Mesenchymal stem cell (in vitro differentiated cells and primary cell): ENCODE measurements around the gene PARN.

Experiments
- DNase-seq: peaks from one replicate; pipeline ENCODE4 v3.0.0-alpha.2; 2013
- H2AFZ ChIP-seq: one replicate; pipeline ENCODE4 v1.6.1; 2013; ENCODE audit warnings: low read depth, mild to moderate bottlenecking, control low read depth, inconsistent platforms, low read length, moderate library complexity
- H2AK5ac ChIP-seq: 2 replicates; pipeline ENCODE4 v1.6.1; 2013; ENCODE audit warnings: low read length, moderate library complexity, mild to moderate bottlenecking, inconsistent platforms; ENCODE audit not compliant: severe bottlenecking
- H2BK120ac ChIP-seq: one replicate; pipeline ENCODE4 v1.6.1; 2013; ENCODE audit warnings: low read depth, mild to moderate bottlenecking, inconsistent platforms, low read length, moderate library complexity
- H2BK12ac ChIP-seq, 2 experiments: one replicate each; pipeline ENCODE4 v1.6.1; 2013; ENCODE audit warnings: inconsistent platforms in 2 of 2, low read length in 2 of 2, mild to moderate bottlenecking in 2 of 2, moderate library complexity in 2 of 2, control low read depth in 1 of 2
- H2BK15ac ChIP-seq: one replicate; pipeline ENCODE4 v1.6.1; 2013; ENCODE audit warnings: mild to moderate bottlenecking, low read depth, inconsistent platforms; ENCODE audit not compliant: poor library complexity, severe bottlenecking
- H2BK5ac ChIP-seq: 2 replicates; pipeline ENCODE4 v1.6.1; 2013; ENCODE audit warnings: low read depth, mild to moderate bottlenecking, low read length, control low read depth, inconsistent platforms; ENCODE audit not compliant: poor library complexity, severe bottlenecking
- H3K14ac ChIP-seq, 2 experiments: one replicate each; pipeline ENCODE4 v1.6.1; 2013; ENCODE audit warnings: inconsistent platforms in 2 of 2, low read length in 2 of 2, control low read depth in 1 of 2, mild to moderate bottlenecking in 1 of 2, moderate library complexity in 1 of 2
- H3K18ac ChIP-seq, 2 experiments: one replicate each; pipeline ENCODE4 v1.6.1; 2013; ENCODE audit warnings: inconsistent platforms in 2 of 2, low read length in 2 of 2, control low read depth in 1 of 2, low read depth in 1 of 2, mild to moderate bottlenecking in 1 of 2
- H3K23ac ChIP-seq, 2 experiments: one replicate each; pipeline ENCODE4 v1.6.1; 2013; ENCODE audit warnings: inconsistent platforms in 2 of 2, low read length in 2 of 2, mild to moderate bottlenecking in 2 of 2, moderate library complexity in 2 of 2, control low read depth in 1 of 2
- H3K27ac ChIP-seq: 2 replicates; pipeline ENCODE4 v1.5.1; 2013; ENCODE audit warnings: mild to moderate bottlenecking, moderate library complexity, low read length, control low read depth, inconsistent platforms; ENCODE audit not compliant: poor library complexity, severe bottlenecking
- H3K27me3 ChIP-seq, 2 experiments: 2 replicates each; pipeline versions ENCODE4 v1.6.1 to v1.7.0; 2013; ENCODE audit warnings: low read length in 2 of 2, mild to moderate bottlenecking in 2 of 2, moderate library complexity in 2 of 2, control low read depth in 1 of 2, inconsistent platforms in 1 of 2; ENCODE audit not compliant: control insufficient read depth in 1 of 2, insufficient read depth in 1 of 2
- H3K36me3 ChIP-seq, 2 experiments: 2 replicates each; pipeline versions ENCODE4 v1.6.1 to v1.7.0; 2013; ENCODE audit warnings: low read length in 2 of 2, control low read depth in 1 of 2, inconsistent platforms in 1 of 2, low read depth in 1 of 2, mild to moderate bottlenecking in 1 of 2; ENCODE audit not compliant: insufficient read depth in 2 of 2, control insufficient read depth in 1 of 2
- H3K4ac ChIP-seq, 2 experiments: one replicate each; pipeline ENCODE4 v1.6.1; 2013; ENCODE audit warnings: inconsistent platforms in 2 of 2, low read length in 2 of 2, mild to moderate bottlenecking in 2 of 2, moderate library complexity in 2 of 2, control low read depth in 1 of 2, low read depth in 1 of 2
- H3K4me1 ChIP-seq: 2 replicates; pipeline ENCODE4 v1.6.1; 2013; ENCODE audit warnings: low read depth, low read length, control low read depth; ENCODE audit not compliant: control insufficient read depth, insufficient read depth
- H3K4me2 ChIP-seq: 2 replicates; pipeline ENCODE4 v1.6.1; 2013; ENCODE audit warnings: low read length, mild to moderate bottlenecking, inconsistent platforms; ENCODE audit not compliant: poor library complexity, severe bottlenecking
- H3K4me3 ChIP-seq, 2 experiments: 2 replicates each; pipeline versions ENCODE4 v1.5.1 to v1.7.0; 2013; ENCODE audit warnings: low read length in 2 of 2, mild to moderate bottlenecking in 2 of 2, control low read depth in 1 of 2, low read depth in 1 of 2; ENCODE audit not compliant: insufficient read depth in 1 of 2
- H3K79me1 ChIP-seq: replicated peaks from 2 replicates; pipeline ENCODE4 v1.6.1; 2013; ENCODE audit warnings: mild to moderate bottlenecking, control low read depth, low read length, inconsistent platforms; ENCODE audit not compliant: poor library complexity, severe bottlenecking
- H3K9ac ChIP-seq: 2 replicates; pipeline ENCODE4 v1.7.0; 2013; ENCODE audit warnings: mild to moderate bottlenecking, low read length, moderate library complexity
- H3K9me3 ChIP-seq: 2 replicates; pipeline ENCODE4 v1.7.0; 2013; ENCODE audit warnings: mild to moderate bottlenecking, low read length; ENCODE audit not compliant: control insufficient read depth
- H4K8ac ChIP-seq: one replicate; pipeline ENCODE4 v1.6.1; 2013; ENCODE audit warnings: inconsistent platforms, mild to moderate bottlenecking, low read length, moderate library complexity
- H4K91ac ChIP-seq: one replicate; pipeline ENCODE4 v1.6.1; 2013; ENCODE audit warnings: mild to moderate bottlenecking, low read length, inconsistent platforms
- WGBS: methylation state at CpG from one replicate; pipeline ENCODE4 v1.1.7; 2013; ENCODE audit warnings: mixed read lengths; 5-methylcytosine and 5-hydroxymethylcytosine counted together

The PARN gene

DNA sequence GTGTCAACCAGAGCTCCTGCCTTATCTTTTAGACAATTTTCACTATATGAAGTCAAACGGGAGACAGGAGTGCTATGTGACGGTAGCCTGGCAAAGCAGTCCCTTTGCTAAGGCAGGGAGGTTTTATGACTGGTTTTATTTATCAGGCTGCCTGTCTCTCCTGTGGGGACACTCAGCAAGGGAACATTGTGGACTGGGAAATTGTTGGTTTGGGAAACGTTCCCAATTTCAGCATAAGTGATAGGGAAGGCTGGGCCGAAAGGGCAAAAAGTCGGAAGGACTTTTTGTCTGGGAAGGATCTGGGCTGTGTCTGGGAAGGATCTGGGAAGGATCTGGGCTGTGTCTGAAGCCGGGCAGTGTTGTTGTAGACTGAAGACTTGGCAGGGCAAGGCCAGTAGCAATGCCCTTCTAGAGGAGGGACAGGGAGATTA, 211.2 kb downstream of the PARN start:
- H3K9ac ChIP-seq, result no peak overlapping the region
- no peak overlapping the region for H2BK12ac ChIP-seq
- DNase-seq, result no peak
- H3K27ac ChIP-seq, result no peak overlapping the region
- no peaks in the 10 kb centered on the region for H3K79me1 ChIP-seq
- H3K9me3 ChIP-seq, result no peaks in the 10 kb centered on the region
- H2BK15ac ChIP-seq, result no peak overlapping the region
- no peak overlapping the region for H3K14ac ChIP-seq
- no peaks in the 10 kb centered on the region for H3K4me1 ChIP-seq
- no peak overlapping the region for H3K23ac ChIP-seq
- no peak overlapping the region for H4K8ac ChIP-seq
- 38% methylated on average over 6 of the region's 6 CpGs for WGBS
- H3K4ac ChIP-seq, result no peak overlapping the region
- H2AFZ ChIP-seq, result no peak overlapping the region
- no peak overlapping the region for H4K91ac ChIP-seq
- no peak overlapping the region for H3K4me3 ChIP-seq
- peaks cover 0 to 5% of the 10 kb centered on the region in 2 experiments for H3K36me3 ChIP-seq
- H2BK120ac ChIP-seq, result no peak overlapping the region
- H3K27me3 ChIP-seq, result no peaks in the 10 kb centered on the region
- no peak overlapping the region for H3K4me2 ChIP-seq
- no peak overlapping the region for H3K18ac ChIP-seq
- no peak overlapping the region for H2BK5ac ChIP-seq
- H2AK5ac ChIP-seq, result no peak overlapping the region

DNA sequence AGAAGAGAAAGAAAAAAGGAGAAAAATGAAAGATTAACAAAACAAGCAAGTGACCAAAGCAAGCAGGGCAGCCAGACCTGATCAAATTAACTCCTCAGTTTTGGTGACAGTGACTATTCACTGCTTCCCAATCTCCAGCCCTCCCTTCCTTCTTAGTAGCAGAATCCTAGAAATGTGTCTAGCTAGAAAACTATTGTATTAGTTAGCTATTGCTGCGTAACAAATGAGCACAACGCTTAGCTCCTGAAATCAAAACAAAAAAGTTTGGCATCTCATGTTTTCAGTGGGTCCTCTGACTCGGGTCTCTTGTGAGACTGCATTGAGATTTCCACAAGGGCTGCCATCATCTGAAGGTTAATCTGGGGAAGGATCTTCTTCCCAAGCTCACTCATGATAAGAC, 213.9 kb downstream of the PARN start:
- H2BK15ac ChIP-seq, result no peak overlapping the region
- DNase-seq, result no peak

DNA sequence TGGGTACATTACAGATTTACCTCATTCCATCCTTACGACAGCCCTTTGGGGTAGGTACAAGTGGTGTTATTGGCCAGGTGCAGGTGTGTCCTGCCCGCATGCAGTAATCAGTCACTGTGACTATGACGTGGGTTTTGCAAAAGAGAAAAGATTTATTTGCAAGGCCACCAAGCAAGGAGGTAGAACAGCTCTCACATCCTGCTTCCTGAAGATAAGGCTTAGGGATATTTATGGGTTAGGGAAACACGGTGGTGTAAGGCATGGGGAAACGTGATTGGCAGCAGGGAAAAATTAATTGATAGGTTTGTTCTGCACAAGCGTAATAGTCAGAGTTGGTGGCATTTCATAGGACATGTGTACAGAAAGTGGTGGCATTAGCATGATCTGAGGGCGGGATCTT, 214.8 kb downstream of the PARN start:
- no peak overlapping the region for H2AFZ ChIP-seq

More for the DNA sequence above, 213.9 kb downstream of the PARN start:
- Histone ChIP-seq H4K91ac (no peak overlapping the region), H3K4me3 (no peak overlapping the region), H2AK5ac (no peak overlapping the region), H4K8ac (no peak overlapping the region), H3K9ac (no peak overlapping the region), H2AFZ (no peak overlapping the region), H3K4ac (no peak overlapping the region), H3K18ac (no peak overlapping the region), H3K23ac (no peak overlapping the region), H3K4me1 (peaks cover 3% of the 10 kb centered on the region), H2BK12ac (no peak overlapping the region), H3K9me3 (no peaks in the 10 kb centered on the region), H3K14ac (no peak overlapping the region), H3K79me1 (no peaks in the 10 kb centered on the region), H3K27ac (no peak overlapping the region), H2BK120ac (no peak overlapping the region), H3K36me3 (peaks cover 0 to 2% of the 10 kb centered on the region in 2 experiments), H3K4me2 (no peak overlapping the region), H2BK5ac (no peak overlapping the region), H3K27me3 (no peaks in the 10 kb centered on the region)
- WGBS, result 98% methylated on average over 3 of the region's 3 CpGs

DNA sequence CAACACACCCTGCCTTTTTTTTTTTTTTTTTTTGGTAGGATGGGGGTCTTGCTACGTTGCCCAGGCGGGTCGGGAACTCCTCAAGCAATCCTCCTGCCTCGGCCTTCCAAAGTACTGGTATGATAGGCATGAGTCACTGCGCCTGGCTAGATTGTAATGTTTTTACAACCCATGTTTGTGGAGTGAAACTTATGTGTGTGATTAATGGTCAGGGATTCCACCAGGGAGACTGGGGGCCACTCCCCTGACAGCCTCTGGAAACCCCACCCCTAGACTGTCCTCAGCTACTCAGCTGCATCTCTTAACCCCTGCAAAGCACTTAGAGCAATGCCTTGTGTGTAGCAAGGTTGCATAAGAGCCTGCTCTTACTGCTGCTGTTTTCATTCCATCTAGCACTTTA, 220.5 kb downstream of the PARN start:
- H4K8ac ChIP-seq, result no peak overlapping the region
- H3K18ac ChIP-seq, result no peak overlapping the region
- no peak overlapping the region for H3K4me3 ChIP-seq
- H3K79me1 ChIP-seq, result no peaks in the 10 kb centered on the region
- no peak overlapping the region for H3K9ac ChIP-seq
- no peaks in the 10 kb centered on the region for H3K9me3 ChIP-seq
- no peaks in the 10 kb centered on the region for H3K36me3 ChIP-seq
- peaks cover 3% of the 10 kb centered on the region for H3K4me1 ChIP-seq
- 0% methylated on average over 1 of the region's 5 CpGs for WGBS
- peak; percentile 97 for DNase-seq
- no peak overlapping the region for H2AFZ ChIP-seq
- H3K27me3 ChIP-seq, result no peaks in the 10 kb centered on the region
- no peak overlapping the region for H2BK12ac ChIP-seq
- H2BK15ac ChIP-seq, result no peak overlapping the region
- no peak overlapping the region for H3K27ac ChIP-seq
- no peak overlapping the region for H3K4me2 ChIP-seq
- no peak overlapping the region for H3K14ac ChIP-seq
- no peak overlapping the region for H3K23ac ChIP-seq
- no peak overlapping the region for H4K91ac ChIP-seq
- no peak overlapping the region for H2BK120ac ChIP-seq
- no peak overlapping the region for H2AK5ac ChIP-seq
- H3K4ac ChIP-seq, result no peak overlapping the region
- H2BK5ac ChIP-seq, result no peak overlapping the region

More for the DNA sequence above, 214.8 kb downstream of the PARN start:
- H3K9ac ChIP-seq, result no peak overlapping the region
- H3K23ac ChIP-seq, result no peak overlapping the region
- H3K14ac ChIP-seq, result no peak overlapping the region
- H2BK12ac ChIP-seq, result no peak overlapping the region
- H3K18ac ChIP-seq, result no peak overlapping the region
- WGBS, result 88% methylated on average over 7 of the region's 7 CpGs
- no peak overlapping the region for H3K4me2 ChIP-seq
- H4K8ac ChIP-seq, result no peak overlapping the region
- H3K27me3 ChIP-seq, result no peaks in the 10 kb centered on the region
- no peaks in the 10 kb centered on the region for H3K9me3 ChIP-seq
- no peak overlapping the region for H2AK5ac ChIP-seq
- no peak overlapping the region for H3K4ac ChIP-seq
- no peak overlapping the region for H3K27ac ChIP-seq
- peaks cover 3% of the 10 kb centered on the region for H3K4me1 ChIP-seq
- H3K4me3 ChIP-seq, result no peak overlapping the region
- H2BK5ac ChIP-seq, result no peak overlapping the region
- no peak overlapping the region for H2BK120ac ChIP-seq
- H3K36me3 ChIP-seq, result no peaks in the 10 kb centered on the region
- no peak overlapping the region for H4K91ac ChIP-seq
- H3K79me1 ChIP-seq, result no peaks in the 10 kb centered on the region
- no peak overlapping the region for H2BK15ac ChIP-seq
- no peak for DNase-seq
